Fibroblast of villous mesenchyme (primary cell): ENCODE measurements around the gene DDX55. TPM values are rescaled to one million over a fixed set of nuclear protein-coding genes. Genes with fewer than 3 reads are reported as not detected.
"Not testable (repeated sequence)": the region's sequence is repeated elsewhere in the genome, so short reads cannot be mapped to it uniquely, and the experiment has no call there.

Source experiments
- DNase-seq: peaks from one replicate; pipeline ENCODE4 v3.0.0-alpha.2; 2010; ENCODE audit warnings: low read depth
- H3K4me3 ChIP-seq: 2 replicates; pipeline ENCODE4 v1.5.1; 2011; ENCODE audit warnings: low read depth, mild to moderate bottlenecking, low read length
- CTCF ChIP-seq: IDR thresholded peaks from 2 replicates; pipeline ENCODE4 v1.5.1; 2012; ENCODE audit warnings: low read depth, mild to moderate bottlenecking, low read length; ENCODE audit not compliant: insufficient read depth
- total RNA-seq: library from RNA; depleted of rRNA; stranded (reverse); fragments of >200 nt; gene quantifications from 2 replicates; pipeline ENCODE4 v1.2.3, GENCODE V29; 2012

Gene DDX55
- total RNA-seq, 1 donor: 21.6 TPM

GRCh38 chr12:123576611-123577010 lies 25.3 kb upstream of the DDX55 start:
- no peak for TF ChIP-seq CTCF
- DNase-seq: no peak
- H3K4me3 ChIP-seq: no peak overlapping the region

GRCh38 chr12:123578243-123578642 lies 23.7 kb upstream of the DDX55 start:
- no peak for DNase-seq
- no peak for TF ChIP-seq CTCF
- H3K4me3 ChIP-seq: no peak overlapping the region

DNA sequence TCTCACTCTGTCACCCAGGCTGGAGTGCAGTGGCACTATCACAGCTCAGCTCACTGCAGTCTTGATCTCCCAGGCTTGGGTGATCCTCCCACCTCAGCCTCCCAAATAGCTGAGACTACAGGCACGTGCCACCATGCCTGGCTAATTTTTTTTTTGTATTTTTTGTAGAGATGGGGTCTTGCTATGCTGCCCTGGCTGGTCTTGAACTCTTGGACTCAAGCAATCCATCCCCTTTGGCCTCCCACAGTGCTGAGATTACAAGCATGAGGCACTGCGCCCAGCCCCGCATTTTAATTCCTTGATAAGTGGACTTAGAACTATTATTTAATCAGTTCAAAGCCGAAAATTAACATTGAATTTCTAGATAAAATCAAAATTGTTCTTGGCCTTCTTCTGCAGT lies 23.1 kb upstream of the DDX55 start:
- not testable (repeated sequence) for H3K4me3 ChIP-seq, DNase-seq

DNA sequence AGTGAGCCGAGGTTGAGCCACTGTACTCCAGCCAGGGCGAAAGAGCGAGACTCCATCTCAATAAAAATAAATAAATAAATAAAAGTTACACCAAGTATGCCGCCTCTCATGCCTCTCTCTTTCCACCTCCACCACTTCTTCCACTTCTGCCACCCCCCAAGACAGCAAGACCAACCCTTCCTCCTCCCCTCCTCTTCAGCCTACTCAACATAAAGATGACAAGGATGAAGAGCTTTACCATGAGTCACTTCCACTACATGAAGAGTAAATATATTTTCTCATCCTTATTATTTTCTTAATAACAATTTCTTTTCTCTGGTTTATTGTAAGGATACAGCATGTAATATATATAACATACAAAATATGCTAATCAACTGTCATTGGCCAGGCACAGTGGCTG lies 21.1 kb upstream of the DDX55 start:
- no peak for DNase-seq
- no peak for TF ChIP-seq CTCF
- H3K4me3 ChIP-seq: no peak overlapping the region

DNA sequence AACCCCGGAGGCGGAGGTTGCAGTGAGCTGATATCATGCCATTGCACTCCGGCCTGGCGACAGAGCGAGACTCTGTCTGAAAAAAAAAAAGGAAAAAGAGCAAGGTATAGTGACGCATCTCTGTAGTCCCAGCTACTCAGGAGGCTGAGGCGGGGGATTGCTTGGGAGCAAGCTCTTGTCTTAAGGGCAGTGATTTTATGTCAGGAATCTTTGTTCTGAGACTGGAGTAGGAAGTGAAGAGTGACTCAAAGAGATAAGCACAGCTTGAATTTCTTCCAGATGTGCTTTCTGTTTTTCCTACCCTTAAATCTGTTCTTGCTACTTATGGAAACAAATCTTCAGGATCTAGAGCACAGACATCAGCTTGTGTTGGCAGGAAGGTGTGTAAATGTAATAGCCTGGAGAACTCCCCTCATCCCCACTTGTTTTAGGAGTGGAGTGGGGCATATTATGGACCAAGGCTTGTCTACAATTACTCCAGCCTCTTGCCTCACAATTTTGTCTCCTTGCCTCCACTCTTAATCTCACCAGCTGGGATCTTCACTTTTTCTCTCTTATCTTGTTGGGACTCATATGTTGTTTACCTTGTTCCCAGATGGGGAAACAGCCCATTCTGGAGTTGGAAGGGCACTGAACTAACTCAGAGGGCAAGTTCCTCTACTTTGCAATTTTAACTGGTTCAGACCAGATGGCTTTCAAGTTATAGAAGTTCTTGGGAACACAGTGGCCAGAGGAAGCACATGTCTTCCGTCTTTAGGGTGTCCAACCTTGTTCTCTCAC lies 10.0 kb upstream of the DDX55 start:
- no peak for TF ChIP-seq CTCF
- no peak overlapping the region for H3K4me3 ChIP-seq
- DNase-seq: peak; percentile 87

DNA sequence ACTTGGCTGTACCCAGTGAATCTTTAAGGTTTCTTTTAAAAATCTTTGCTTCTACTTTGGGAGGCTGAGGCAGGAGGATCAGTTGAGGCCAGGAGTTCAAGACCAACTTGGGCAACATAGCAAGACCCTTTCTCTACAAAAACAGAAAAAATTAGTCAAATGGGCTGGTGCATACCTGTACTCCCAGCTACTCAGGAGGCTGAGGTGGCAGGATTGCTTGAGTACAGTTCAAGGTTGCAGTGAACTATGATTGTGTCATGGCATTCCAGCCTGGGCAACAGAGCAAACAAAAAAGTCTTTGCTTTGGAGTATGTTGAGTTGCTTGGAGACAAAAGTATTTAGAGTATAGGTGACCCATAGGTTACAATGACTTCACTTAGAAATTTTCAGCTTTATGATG lies 6.2 kb upstream of the DDX55 start:
- no peak overlapping the region for H3K4me3 ChIP-seq
- no peak for TF ChIP-seq CTCF
- DNase-seq: no peak

GRCh38 chr12:123597100-123597499 lies 4.8 kb upstream of the DDX55 start:
- H3K4me3 ChIP-seq: no peak overlapping the region
- no peak for DNase-seq
- no peak for TF ChIP-seq CTCF
